Sciatic nerve (tissue), 2 donors: ENCODE data around the gene IMMP2L. TPM values are rescaled to one million over a fixed set of nuclear protein-coding genes. Genes with fewer than 3 reads are reported as not detected.
A peak's percentile ranks its signal among the peaks of the same experiment; 100 is the strongest.

Experiments used
- ATAC-seq: fragments of 200-7000 bp; cut with Tn5 transposase; one replicate; pipeline ENCODE4 v1.9.1; 2020; ENCODE audit warnings: mild to moderate bottlenecking, moderate library complexity
- DNase-seq: peaks from one replicate; pipeline ENCODE4 v3.0.0-alpha.2; 2020; ENCODE audit warnings: low spot score
- intact Hi-C: fragments of 100-400 bp; cut with DNase I; formaldehyde crosslinking; loops from one replicate; pipeline ENCODE4 v1.14.2; 2022
- total RNA-seq: library from RNA; stranded (reverse); fragmentation: NEBNext Ultra II Directional; extraction: Animal tissue kit (Norgen Biotek cat#: 25700); gene quantifications from one replicate; pipeline ENCODE4 v1.2.1, GENCODE V29; 2021
- donor health status: DM: no; HTN: no; CAD: no.
- donor health status: DM: no; HTN: no; CAD: no.

The IMMP2L gene
- total RNA-seq, 1 donor from 2014 or later, result 33.6 TPM

- intact Hi-C loops, result no loop called here
- no peak for ATAC-seq
- DNase-seq, result no peak
Observed at GRCh38 chr7:111049971-111050680, 512.2 kb downstream of the IMMP2L start.

- ATAC-seq (no peak), DNase-seq (no peak)
- intact Hi-C loops, result no loop called here
Observed at GRCh38 chr7:111047595-111047994, 514.7 kb downstream of the IMMP2L start.

GRCh38 chr7:111045449-111045848 is 516.8 kb downstream of the IMMP2L start:
- peak; percentile 91 for ATAC-seq

GRCh38 chr7:111043561-111043960 is 518.7 kb downstream of the IMMP2L start:
- DNase-seq (no peak), ATAC-seq (no peak)
- intact Hi-C loops, result no loop called here

More at GRCh38 chr7:111045449-111045848, 516.8 kb downstream of the IMMP2L start:
- DNase-seq, result no peak
- intact Hi-C loops, result no loop called here

- intact Hi-C loops, result no loop called here
- ATAC-seq, result no peak
Observed at GRCh38 chr7:111042842-111043241, 519.5 kb downstream of the IMMP2L start.

GRCh38 chr7:111041577-111041976 is 520.7 kb downstream of the IMMP2L start:
- ATAC-seq (no peak), DNase-seq (no peak)
- intact Hi-C loops, result no loop called here

More at GRCh38 chr7:111042842-111043241, 519.5 kb downstream of the IMMP2L start:
- no peak for DNase-seq

- no peak for ATAC-seq
- intact Hi-C loops, result no loop called here
- DNase-seq, result no peak
Observed at GRCh38 chr7:111038185-111038584, 524.1 kb downstream of the IMMP2L start.

GRCh38 chr7:111031916-111032315 is 530.4 kb downstream of the IMMP2L start:
- ATAC-seq, result no peak
- no peak for DNase-seq
- intact Hi-C loops, result no loop called here

GRCh38 chr7:111030336-111030735 is 532.0 kb downstream of the IMMP2L start:
- intact Hi-C loops, result no loop called here
- ATAC-seq, result no peak
- DNase-seq, result no peak

GRCh38 chr7:111029574-111030251 is 532.6 kb downstream of the IMMP2L start:
- ATAC-seq, result peak; percentile 41
- no peak for DNase-seq
- intact Hi-C loops, result no loop called here

- DNase-seq, result no peak
- peak; percentile 44 for ATAC-seq
- intact Hi-C loops, result no loop called here
Observed at GRCh38 chr7:111029141-111029572, 533.1 kb downstream of the IMMP2L start.

- no peak for ATAC-seq
- DNase-seq, result no peak
- intact Hi-C loops, result no loop called here
Observed at GRCh38 chr7:111027396-111027795, 534.9 kb downstream of the IMMP2L start.

GRCh38 chr7:111026806-111027205 is 535.5 kb downstream of the IMMP2L start:
- ATAC-seq (no peak), DNase-seq (no peak)
- intact Hi-C loops, result no loop called here

- no peak for ATAC-seq
- DNase-seq, result no peak
- intact Hi-C loops, result no loop called here
Observed at GRCh38 chr7:111026343-111026742, 535.9 kb downstream of the IMMP2L start.

- DNase-seq (no peak), ATAC-seq (no peak)
- intact Hi-C loops, result no loop called here
Observed at GRCh38 chr7:111025006-111025405, 537.3 kb downstream of the IMMP2L start.

- ATAC-seq (no peak), DNase-seq (no peak)
- intact Hi-C loops, result no loop called here
Observed at GRCh38 chr7:111018960-111019736, 543.1 kb downstream of the IMMP2L start.

- DNase-seq (no peak), ATAC-seq (no peak)
- intact Hi-C loops, result no loop called here
Observed at GRCh38 chr7:111018447-111018846, 543.8 kb downstream of the IMMP2L start.

- intact Hi-C loops, result no loop called here
Observed at GRCh38 chr7:111014079-111014478, 548.2 kb downstream of the IMMP2L start.

GRCh38 chr7:111012799-111013675 is 549.3 kb downstream of the IMMP2L start:
- DNase-seq (no peak), ATAC-seq (no peak)
- intact Hi-C loops, result no loop called here

More at GRCh38 chr7:111014079-111014478, 548.2 kb downstream of the IMMP2L start:
- no peak for DNase-seq
- no peak for ATAC-seq
